LNCaP clone FGC (cell line): ENCODE measurements around the gene ZNF747.
"Not testable (repeated sequence)": the region's sequence is repeated elsewhere in the genome, so short reads cannot be mapped to it uniquely, and the experiment has no call there.

Source experiments
- DNase-seq: peaks from one replicate; pipeline ENCODE4 v3.0.0-alpha.2; 2011; ENCODE audit warnings: low read depth
- H3K4me3 ChIP-seq: 2 replicates; pipeline ENCODE4 v1.5.1; 2011; ENCODE audit warnings: mild to moderate bottlenecking, low read depth, low read length, control low read depth
- CTCF ChIP-seq: IDR thresholded peaks from 2 replicates; pipeline ENCODE4 v1.5.1; 2012; ENCODE audit warnings: mild to moderate bottlenecking; ENCODE audit not compliant: control insufficient read depth, insufficient read depth; ENCODE audit errors: extremely low read depth

ZNF747 gene

GRCh38 chr16:30551781-30552180 is 17.1 kb upstream of the ZNF747 start:
- DNase-seq, result no peak
- TF ChIP-seq CTCF, result no peak

GRCh38 chr16:30548416-30549253 is 14.0 kb upstream of the ZNF747 start:
- no peak for TF ChIP-seq CTCF
- no peak for DNase-seq
- no peak overlapping the region for H3K4me3 ChIP-seq

More at GRCh38 chr16:30551781-30552180, 17.1 kb upstream of the ZNF747 start:
- no peak overlapping the region for H3K4me3 ChIP-seq

- no peak for DNase-seq
- no peak overlapping the region for H3K4me3 ChIP-seq
- no peak for TF ChIP-seq CTCF
These were observed 11.5 kb upstream of the ZNF747 start for GRCh38 chr16:30546115-30546514.

- H3K4me3 ChIP-seq, result no peak overlapping the region
- no peak for TF ChIP-seq CTCF
- DNase-seq, result no peak
These were observed 8.4 kb upstream of the ZNF747 start for GRCh38 chr16:30543067-30543466.

GRCh38 chr16:30541502-30542329 is 7.1 kb upstream of the ZNF747 start:
- DNase-seq, result no peak
- TF ChIP-seq CTCF, result no peak
- H3K4me3 ChIP-seq, result no peak overlapping the region

GRCh38 chr16:30540916-30541464 is 6.3 kb upstream of the ZNF747 start:
- DNase-seq, H3K4me3 ChIP-seq: not testable (repeated sequence)

- H3K4me3 ChIP-seq, DNase-seq: not testable (repeated sequence)
These were observed 5.4 kb upstream of the ZNF747 start for GRCh38 chr16:30539986-30540526.
